ENCODE data around the gene KIF5C. TPM values are rescaled to one million over a fixed set of nuclear protein-coding genes. Genes with fewer than 3 reads are reported as not detected.

Gene KIF5C
- total and polyA plus RNA-seq, 4 donors: 0.06 to 0.25 (median 0.14) TPM

DNA sequence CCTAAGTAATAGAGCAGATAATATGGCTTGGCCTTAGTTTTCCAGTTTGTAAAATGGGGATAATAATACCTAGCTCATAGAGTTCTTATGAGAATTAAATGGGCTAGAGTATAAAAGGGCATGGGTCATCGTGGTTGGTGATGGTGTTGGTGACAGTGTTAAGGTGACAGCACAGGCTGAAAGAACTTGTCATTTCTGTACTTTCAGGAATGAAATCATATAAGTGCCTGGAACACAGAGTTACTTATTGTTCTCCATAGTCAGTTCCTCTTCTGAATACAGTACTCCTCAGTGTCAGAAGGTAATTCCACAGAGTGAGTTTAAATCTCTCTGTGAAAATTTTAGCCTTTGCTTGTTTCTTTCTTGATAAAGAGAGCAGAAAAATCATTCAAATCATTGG, 42.4 kb downstream of the KIF5C start:
- no peaks in the 10 kb centered on the region for H3K36me3 ChIP-seq (ENCODE audit: control insufficient read depth in 4 of 4, insufficient read depth in 3 of 4, low read depth in 1 of 4, low read length in 3 of 4)
- WGBS: 78% methylated on average over 1 of the region's 1 CpG
- H3K9ac ChIP-seq (ENCODE audit: low read depth in 1 of 2, low read length in 2 of 2): no peak overlapping the region
- no peak overlapping the region for H3K27ac ChIP-seq (ENCODE audit: low read depth in 1 of 2, low read length in 2 of 2)
- H3K4me3 ChIP-seq (ENCODE audit: low read depth in 1 of 3, low read length in 3 of 3): no peak overlapping the region
- H3K4me1 ChIP-seq (ENCODE audit: control insufficient read depth in 4 of 4, insufficient read depth in 4 of 4, low read length in 3 of 4): no peaks in the 10 kb centered on the region
- H3K9me3 ChIP-seq (ENCODE audit: control insufficient read depth in 4 of 4, low read length in 3 of 4): peaks cover 4 to 9% (median 4%) of the 10 kb centered on the region in 4 donors
- TF ChIP-seq HNF4G (IDR thresholded peaks at IDR 0.05): no peak
- no peak for TF ChIP-seq RAD21 (IDR thresholded peaks at IDR 0.05)
- no peak for TF ChIP-seq FOXA2 (IDR thresholded peaks at IDR 0.05)
- TF ChIP-seq HNF4A (conservative IDR thresholded peaks at IDR 0.05): no peak
- no peak for TF ChIP-seq EGR1 (IDR thresholded peaks at IDR 0.05; ENCODE audit: low read depth in 2 of 2)
- TF ChIP-seq NR2F2 (IDR thresholded peaks at IDR 0.05): no peak
- no peak for TF ChIP-seq REST (IDR thresholded peaks at IDR 0.05)
- TF ChIP-seq TAF1 (conservative IDR thresholded peaks at IDR 0.05): no peak
- no peak for DNase-seq (ENCODE audit: low spot score)
- no peaks in the 10 kb centered on the region for H3K27me3 ChIP-seq (ENCODE audit: control insufficient read depth in 4 of 4, insufficient read depth in 4 of 4, low read length in 3 of 4)

- Histone ChIP-seq H3K36me3 (ENCODE audit: control insufficient read depth in 4 of 4, insufficient read depth in 3 of 4, low read depth in 1 of 4, low read length in 3 of 4) (no peaks in the 10 kb centered on the region), H3K4me3 (ENCODE audit: low read depth in 1 of 3, low read length in 3 of 3) (no peak overlapping the region), H3K4me1 (ENCODE audit: control insufficient read depth in 4 of 4, insufficient read depth in 4 of 4, low read length in 3 of 4) (no peaks in the 10 kb centered on the region), H3K9ac (ENCODE audit: low read depth in 1 of 2, low read length in 2 of 2) (no peak overlapping the region), H3K27me3 (ENCODE audit: control insufficient read depth in 4 of 4, insufficient read depth in 4 of 4, low read length in 3 of 4) (no peaks in the 10 kb centered on the region), H3K9me3 (ENCODE audit: control insufficient read depth in 4 of 4, low read length in 3 of 4) (peaks cover 4 to 9% (median 4%) of the 10 kb centered on the region in 4 donors), H3K27ac (ENCODE audit: low read depth in 1 of 2, low read length in 2 of 2) (no peak overlapping the region)
- no peak for DNase-seq (ENCODE audit: low spot score)
- no peak for TF ChIP-seq YY1 (IDR thresholded peaks at IDR 0.05)
- no peak for TF ChIP-seq EGR1 (IDR thresholded peaks at IDR 0.05; ENCODE audit: low read depth in 2 of 2)
- no peak for TF ChIP-seq FOXA2 (IDR thresholded peaks at IDR 0.05)
- TF ChIP-seq, protein P1, sequence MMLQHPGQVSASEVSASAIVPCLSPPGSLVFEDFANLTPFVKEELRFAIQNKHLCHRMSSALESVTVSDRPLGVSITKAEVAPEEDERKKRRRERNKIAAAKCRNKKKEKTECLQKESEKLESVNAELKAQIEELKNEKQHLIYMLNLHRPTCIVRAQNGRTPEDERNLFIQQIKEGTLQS (IDR thresholded peaks at IDR 0.05): no peak
- TF ChIP-seq CTCF (IDR thresholded peaks at IDR 0.05; ENCODE audit: low read depth, low read length, missing input control): no peak
- no peak for TF ChIP-seq RXRA (IDR thresholded peaks at IDR 0.05)
- TF ChIP-seq REST (IDR thresholded peaks at IDR 0.05): no peak
- no peak for TF ChIP-seq GABPA (IDR thresholded peaks at IDR 0.05 in 1 of 2, conservative IDR thresholded peaks at IDR 0.05 in 1 of 2)
- 68% methylated on average over 2 of the region's 2 CpGs for WGBS
Observed at GRCh38 chr2:148918554-148918953, 43.5 kb downstream of the KIF5C start.
